Measurements from ENCODE around the gene CFL2. TPM values are rescaled to one million over a fixed set of nuclear protein-coding genes. Genes with fewer than 3 reads are reported as not detected.

CFL2 gene
- total RNA-seq, 2 experiments from 2014 or later = 3.1 to 4.5 TPM

GRCh38 chr14:34685819-34686428, 28.5 kb downstream of the CFL2 start:
- DNase-seq = no peak
- Mint-ChIP-seq H3K27me3 (ENCODE audit: low read depth) (no peaks in the 10 kb centered on the region), H3K4me1 (ENCODE audit: low read depth) (peaks cover 6% of the 10 kb centered on the region), H3K9me3 (no peaks in the 10 kb centered on the region), H3K27ac (no peak overlapping the region), H3K4me3 (no peak overlapping the region), H3K36me3 (ENCODE audit: low read depth) (no peaks in the 10 kb centered on the region)
- CTCF ChIA-PET = no interaction called here
- intact Hi-C loops (cut with micrococcal nuclease) = no loop called here

- intact Hi-C loops (cut with micrococcal nuclease) = no loop called here
- CTCF ChIA-PET = no interaction called here
- Mint-ChIP-seq H3K27ac (no peak overlapping the region), H3K9me3 (no peaks in the 10 kb centered on the region), H3K36me3 (ENCODE audit: low read depth) (no peaks in the 10 kb centered on the region), H3K4me1 (ENCODE audit: low read depth) (peaks cover 6% of the 10 kb centered on the region), H3K4me3 (no peak overlapping the region), H3K27me3 (ENCODE audit: low read depth) (no peaks in the 10 kb centered on the region)
- DNase-seq = no peak
Measured at GRCh38 chr14:34684578-34684977, 29.8 kb downstream of the CFL2 start.

GRCh38 chr14:34682787-34683321, 31.5 kb downstream of the CFL2 start:
- no peak overlapping the region for H3K4me3 Mint-ChIP-seq
- peak; percentile 40 for DNase-seq

GRCh38 chr14:34680806-34681479, 33.5 kb downstream of the CFL2 start:
- CTCF ChIA-PET = interaction anchor here (0.6 to 1.1 kb wide), 4 partner anchors 8 to 1862 kb away, joined by 3 to 8 read pairs (median 3); no protein-coding TSS in a partner anchor
- H3K27ac Mint-ChIP-seq = no peak overlapping the region
- intact Hi-C loops (cut with micrococcal nuclease) = no loop called here
- H3K4me1 Mint-ChIP-seq (ENCODE audit: low read depth) = peaks cover 6% of the 10 kb centered on the region
- H3K27me3 Mint-ChIP-seq (ENCODE audit: low read depth) = no peaks in the 10 kb centered on the region
- H3K4me3 Mint-ChIP-seq = no peak overlapping the region
- no peaks in the 10 kb centered on the region for H3K36me3 Mint-ChIP-seq (ENCODE audit: low read depth)
- no peaks in the 10 kb centered on the region for H3K9me3 Mint-ChIP-seq
- no peak for DNase-seq

More at GRCh38 chr14:34682787-34683321, 31.5 kb downstream of the CFL2 start:
- CTCF ChIA-PET = interaction anchor here (0.8 kb wide), 1 partner anchor 106 kb away, joined by 3 read pairs; no protein-coding TSS in a partner anchor
- H3K27ac Mint-ChIP-seq = no peak overlapping the region
- H3K9me3 Mint-ChIP-seq = no peaks in the 10 kb centered on the region
- peaks cover 6% of the 10 kb centered on the region for H3K4me1 Mint-ChIP-seq (ENCODE audit: low read depth)
- no peaks in the 10 kb centered on the region for H3K36me3 Mint-ChIP-seq (ENCODE audit: low read depth)
- H3K27me3 Mint-ChIP-seq (ENCODE audit: low read depth) = no peaks in the 10 kb centered on the region
- intact Hi-C loops (cut with micrococcal nuclease) = no loop called here

- Mint-ChIP-seq H3K27ac (no peak overlapping the region), H3K27me3 (ENCODE audit: low read depth) (no peaks in the 10 kb centered on the region), H3K4me1 (ENCODE audit: low read depth) (peaks cover 6% of the 10 kb centered on the region), H3K4me3 (no peak overlapping the region), H3K36me3 (ENCODE audit: low read depth) (no peaks in the 10 kb centered on the region), H3K9me3 (no peaks in the 10 kb centered on the region)
- intact Hi-C loops (cut with micrococcal nuclease) = loop anchor here (10.0 kb wide), 2 partner anchors 366 to 546 kb away; partner anchors contain the start of gene FAM177A1
- CTCF ChIA-PET = interaction anchor here (0.6 to 1.1 kb wide), 4 partner anchors 33 to 795 kb away, joined by 3 to 7 read pairs (median 4); no protein-coding TSS in a partner anchor
- no peak for DNase-seq
Measured at GRCh38 chr14:34678735-34679134, 35.7 kb downstream of the CFL2 start.

DNA sequence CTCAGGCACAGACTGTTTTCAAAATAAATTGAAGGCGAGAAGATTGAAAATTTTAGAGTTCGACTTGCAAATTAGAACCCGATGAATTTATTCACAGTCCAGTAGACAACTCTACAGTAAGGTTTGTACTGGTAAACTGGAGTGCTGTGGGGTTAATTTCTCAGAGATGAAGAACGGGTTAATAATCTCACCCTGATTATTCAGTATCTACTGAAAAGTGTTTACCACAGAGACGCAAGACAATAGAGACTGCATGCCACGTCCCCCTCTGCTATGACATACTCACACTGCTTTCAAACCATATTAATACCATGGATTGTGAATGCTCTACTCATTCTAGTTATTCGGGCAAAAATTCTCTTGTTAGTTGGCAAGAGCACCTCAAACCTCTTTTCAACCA, 36.1 kb downstream of the CFL2 start:
- Mint-ChIP-seq H3K9me3 (no peaks in the 10 kb centered on the region), H3K27ac (no peak overlapping the region), H3K4me1 (ENCODE audit: low read depth) (peaks cover 6% of the 10 kb centered on the region), H3K36me3 (ENCODE audit: low read depth) (no peaks in the 10 kb centered on the region), H3K27me3 (ENCODE audit: low read depth) (no peaks in the 10 kb centered on the region), H3K4me3 (no peak overlapping the region)
- DNase-seq = no peak
- intact Hi-C loops (cut with micrococcal nuclease) = loop anchor here (10.0 kb wide), 2 partner anchors 366 to 546 kb away; partner anchors contain the start of gene FAM177A1
- CTCF ChIA-PET = interaction anchor here (1.1 kb wide), 1 partner anchor 44 kb away, joined by 4 read pairs; no protein-coding TSS in a partner anchor

- Mint-ChIP-seq H3K27ac (no peak overlapping the region), H3K4me1 (ENCODE audit: low read depth) (no peaks in the 10 kb centered on the region), H3K27me3 (ENCODE audit: low read depth) (no peaks in the 10 kb centered on the region), H3K4me3 (no peak overlapping the region), H3K36me3 (ENCODE audit: low read depth) (no peaks in the 10 kb centered on the region), H3K9me3 (no peaks in the 10 kb centered on the region)
- DNase-seq = no peak
- intact Hi-C loops (cut with micrococcal nuclease) = loop anchor here (10.0 kb wide), 2 partner anchors 368 to 548 kb away; partner anchors contain the start of gene FAM177A1
- CTCF ChIA-PET = interaction anchor here (0.6 to 1.6 kb wide), 3 partner anchors 47 to 1278 kb away, joined by 3 to 9 read pairs (median 3); no protein-coding TSS in a partner anchor
Measured at GRCh38 chr14:34676516-34677211, 37.7 kb downstream of the CFL2 start.

DNA sequence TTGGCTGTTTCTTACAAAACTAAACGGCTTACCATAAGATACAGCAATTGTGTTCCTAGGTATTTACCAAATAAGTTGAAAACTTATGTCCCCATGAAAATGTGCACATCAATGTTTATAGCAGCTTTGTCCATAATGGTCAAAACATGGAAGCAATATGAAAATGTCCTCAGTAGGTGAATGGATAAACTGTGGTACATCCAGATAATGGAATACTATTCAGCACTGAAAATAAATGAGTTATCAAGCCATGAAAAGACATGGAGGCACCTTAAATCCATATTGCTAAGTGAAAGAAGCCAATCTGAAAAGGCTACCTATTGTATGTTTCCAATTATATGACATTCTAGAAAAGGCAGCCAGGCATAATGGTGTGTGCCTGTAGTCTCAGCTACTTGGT, 40.7 kb downstream of the CFL2 start:
- H3K9me3 Mint-ChIP-seq = no peaks in the 10 kb centered on the region
- H3K36me3 Mint-ChIP-seq (ENCODE audit: low read depth) = no peaks in the 10 kb centered on the region
- H3K4me1 Mint-ChIP-seq (ENCODE audit: low read depth) = no peaks in the 10 kb centered on the region
- H3K27me3 Mint-ChIP-seq (ENCODE audit: low read depth) = no peaks in the 10 kb centered on the region
- H3K27ac Mint-ChIP-seq = no peak overlapping the region
- no peak overlapping the region for H3K4me3 Mint-ChIP-seq
- CTCF ChIA-PET = interaction anchor here (0.7 to 5.9 kb wide), 15 partner anchors 8 to 748 kb away, joined by 3 to 77 read pairs (median 5); partner anchors contain the start of gene CFL2
- intact Hi-C loops (cut with micrococcal nuclease) = loop anchor here (2.0 to 10.0 kb wide), 4 partner anchors 41 to 551 kb away; partner anchors contain the start of genes CFL2, FAM177A1 and SRP54
- DNase-seq = no peak

DNA sequence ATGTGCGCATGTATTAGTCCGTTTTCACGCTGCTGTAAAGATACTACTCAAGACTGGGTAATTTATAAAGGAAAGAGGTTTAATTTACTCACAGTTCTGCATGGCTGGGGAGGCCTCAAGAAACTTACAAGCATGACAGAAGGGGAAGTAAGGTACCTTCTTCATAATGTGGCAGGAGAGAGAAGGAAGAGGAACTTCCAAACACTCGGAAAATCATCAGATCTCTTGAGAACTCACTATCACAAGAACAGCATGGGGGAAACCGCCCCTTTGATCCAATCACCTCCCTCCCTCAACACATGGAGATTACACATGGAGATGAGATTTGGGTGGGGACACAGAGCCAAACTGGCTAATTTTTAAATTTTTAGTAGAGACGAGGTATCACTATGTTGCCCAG, 42.7 kb downstream of the CFL2 start:
- H3K4me3 Mint-ChIP-seq = no peak overlapping the region
- no peaks in the 10 kb centered on the region for H3K27me3 Mint-ChIP-seq (ENCODE audit: low read depth)
- H3K27ac Mint-ChIP-seq = no peak overlapping the region
- H3K9me3 Mint-ChIP-seq = no peaks in the 10 kb centered on the region
- intact Hi-C loops (cut with micrococcal nuclease) = loop anchor here (1.0 to 10.0 kb wide), 7 partner anchors 43 to 742 kb away; partner anchors contain the start of genes CFL2, FAM177A1 and SRP54
- CTCF ChIA-PET = interaction anchor here (0.6 to 5.9 kb wide), 14 partner anchors 9 to 750 kb away, joined by 3 to 77 read pairs (median 6); no protein-coding TSS in a partner anchor
- DNase-seq = no peak
- no peaks in the 10 kb centered on the region for H3K4me1 Mint-ChIP-seq (ENCODE audit: low read depth)
- no peaks in the 10 kb centered on the region for H3K36me3 Mint-ChIP-seq (ENCODE audit: low read depth)

DNA sequence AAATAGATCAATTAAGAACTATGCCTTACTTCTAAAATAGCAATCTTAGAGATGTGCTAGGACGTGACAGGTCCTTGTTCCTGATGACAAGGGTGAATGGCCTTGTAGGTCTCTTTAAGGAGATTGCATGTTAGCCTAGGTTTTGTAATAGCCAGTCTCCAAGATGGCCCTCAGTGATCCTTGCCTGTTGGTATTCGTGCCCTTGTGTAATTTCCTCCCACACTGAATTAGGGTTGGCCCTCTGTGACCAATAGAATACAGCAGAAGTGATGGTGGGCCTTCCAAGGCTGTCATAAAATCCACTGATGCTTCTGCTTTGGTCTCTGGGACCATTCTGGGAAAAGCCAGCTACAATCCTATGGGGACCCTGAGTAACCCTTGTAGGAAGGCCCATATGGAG, 46.3 kb downstream of the CFL2 start:
- CTCF ChIA-PET = no interaction called here

GRCh38 chr14:34667007-34667406, 47.4 kb downstream of the CFL2 start:
- H3K36me3 Mint-ChIP-seq (ENCODE audit: low read depth) = peaks cover 1% of the 10 kb centered on the region
- intact Hi-C loops (cut with micrococcal nuclease) = no loop called here
- no peak overlapping the region for H3K4me3 Mint-ChIP-seq
- no peak overlapping the region for H3K27ac Mint-ChIP-seq
- H3K9me3 Mint-ChIP-seq = peaks cover 6% of the 10 kb centered on the region
- H3K27me3 Mint-ChIP-seq (ENCODE audit: low read depth) = no peaks in the 10 kb centered on the region
- no peak for DNase-seq
- H3K4me1 Mint-ChIP-seq (ENCODE audit: low read depth) = peaks cover 12% of the 10 kb centered on the region
- CTCF ChIA-PET = interaction anchor here (0.6 to 1.8 kb wide), 2 partner anchors 20 to 56 kb away, joined by 6 to 7 read pairs; no protein-coding TSS in a partner anchor

More for the DNA sequence above, 46.3 kb downstream of the CFL2 start:
- peaks cover 3% of the 10 kb centered on the region for H3K9me3 Mint-ChIP-seq
- peaks cover 12% of the 10 kb centered on the region for H3K4me1 Mint-ChIP-seq (ENCODE audit: low read depth)
- H3K27ac Mint-ChIP-seq = no peak overlapping the region
- intact Hi-C loops (cut with micrococcal nuclease) = no loop called here
- H3K4me3 Mint-ChIP-seq = no peak overlapping the region
- H3K27me3 Mint-ChIP-seq (ENCODE audit: low read depth) = no peaks in the 10 kb centered on the region
- DNase-seq = no peak
- peaks cover 1% of the 10 kb centered on the region for H3K36me3 Mint-ChIP-seq (ENCODE audit: low read depth)
